ENCODE data around the gene TGFA. TPM values are rescaled to one million over a fixed set of nuclear protein-coding genes. Genes with fewer than 3 reads are reported as not detected.

TGFA gene
- total RNA-seq, 1 experiment from 2014 or later: 50.1 TPM

DNA sequence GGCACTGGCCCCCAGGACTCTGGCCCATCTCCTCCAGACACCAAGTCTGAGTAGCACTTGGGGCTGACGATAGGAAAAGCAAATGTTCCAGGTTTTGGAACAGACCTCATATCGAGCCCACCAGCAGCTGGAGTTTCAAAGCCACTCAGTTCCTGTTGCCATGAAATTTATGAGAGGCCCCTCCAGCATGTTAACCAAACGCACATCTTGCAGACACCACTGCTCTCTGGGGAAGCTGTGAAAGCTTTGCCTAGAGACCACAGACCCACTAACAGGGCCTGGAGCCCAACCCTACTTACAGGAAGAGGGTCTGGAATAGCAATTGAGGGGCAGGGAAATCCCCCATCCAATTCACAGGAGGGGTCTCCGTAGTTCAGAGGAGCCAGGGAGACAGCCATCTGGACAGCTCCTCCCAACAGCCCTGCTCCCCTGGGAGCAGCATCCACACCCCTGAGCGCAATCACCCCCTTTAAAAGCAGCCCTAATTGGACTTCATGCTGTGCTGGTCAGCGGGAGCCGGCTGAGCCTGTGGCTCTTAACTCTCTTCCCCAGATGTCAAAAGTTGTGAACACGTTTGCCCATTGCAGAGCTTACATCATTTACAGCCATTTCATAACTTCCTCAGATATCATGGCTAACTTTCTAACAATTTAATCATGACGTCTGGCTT, 81.3 kb downstream of the TGFA start:
- Histone ChIP-seq H4K20me1 (ENCODE audit: insufficient read depth) (no peaks in the 10 kb centered on the region), H3K27ac (ENCODE audit: low read depth, low read length) (no peak overlapping the region), H3K4me3 (replicated peaks in 1 of 2; ENCODE audit: low read depth in 1 of 2, low read length in 2 of 2) (no peak overlapping the region), H3K9ac (ENCODE audit: low read length) (no peak overlapping the region), H2AFZ (ENCODE audit: low read depth, low read length, poor library complexity, severe bottlenecking) (no peak overlapping the region), H3K4me2 (ENCODE audit: low read length) (no peak overlapping the region), H3K36me3 (ENCODE audit: control insufficient read depth in 1 of 2, insufficient read depth in 2 of 2, low read length in 2 of 2) (no peaks in the 10 kb centered on the region), H3K9me2 (ENCODE audit: insufficient read depth) (no peaks in the 10 kb centered on the region), H3K27me3 (ENCODE audit: insufficient read depth, low read length) (no peaks in the 10 kb centered on the region), H3K4me1 (ENCODE audit: control insufficient read depth in 1 of 2, insufficient read depth in 2 of 2, low read length in 2 of 2) (peaks cover 2 to 5% of the 10 kb centered on the region in 2 experiments; a peak in 1 of 4 replicates), H3K9me3 (ENCODE audit: control insufficient read depth in 1 of 2, insufficient read depth in 1 of 2, low read depth in 1 of 2, low read length in 2 of 2) (no peaks in the 10 kb centered on the region), H3K79me2 (ENCODE audit: insufficient read depth, low read length) (peaks cover 5% of the 10 kb centered on the region; the same call in 1 of the 2 replicates)
- ChIA-PET CTCF (no interaction called here), POLR2A (no interaction called here), RAD21 (ENCODE audit: low non-redundant PET in 1 of 2, low total read pairs in 2 of 2, uncharacterized antibody in 2 of 2, unreplicated experiment in 2 of 2) (no interaction called here)
- TF ChIP-seq POLR2A (IDR thresholded peaks at IDR 0.05; ENCODE audit: borderline replicate concordance, extremely low read depth, insufficient read depth, insufficient read length): no peak
- TF ChIP-seq TCF7L2 (IDR thresholded peaks at IDR 0.05; ENCODE audit: borderline replicate concordance, extremely low read depth, insufficient read depth, insufficient read length): no peak
- no peak for TF ChIP-seq CBX3 (IDR thresholded peaks at IDR 0.05; ENCODE audit: low read depth)
- no peak for TF ChIP-seq EZH2 (IDR thresholded peaks at IDR 0.05)
- TF ChIP-seq POLR2AphosphoS5 (IDR thresholded peaks at IDR 0.05; ENCODE audit: low read depth, low read length): no peak
- TF ChIP-seq SP1 (IDR thresholded peaks at IDR 0.05; ENCODE audit: low read depth): no peak
- TF ChIP-seq SIN3A (IDR thresholded peaks at IDR 0.05; ENCODE audit: low read depth): no peak
- TF ChIP-seq, protein P1, sequence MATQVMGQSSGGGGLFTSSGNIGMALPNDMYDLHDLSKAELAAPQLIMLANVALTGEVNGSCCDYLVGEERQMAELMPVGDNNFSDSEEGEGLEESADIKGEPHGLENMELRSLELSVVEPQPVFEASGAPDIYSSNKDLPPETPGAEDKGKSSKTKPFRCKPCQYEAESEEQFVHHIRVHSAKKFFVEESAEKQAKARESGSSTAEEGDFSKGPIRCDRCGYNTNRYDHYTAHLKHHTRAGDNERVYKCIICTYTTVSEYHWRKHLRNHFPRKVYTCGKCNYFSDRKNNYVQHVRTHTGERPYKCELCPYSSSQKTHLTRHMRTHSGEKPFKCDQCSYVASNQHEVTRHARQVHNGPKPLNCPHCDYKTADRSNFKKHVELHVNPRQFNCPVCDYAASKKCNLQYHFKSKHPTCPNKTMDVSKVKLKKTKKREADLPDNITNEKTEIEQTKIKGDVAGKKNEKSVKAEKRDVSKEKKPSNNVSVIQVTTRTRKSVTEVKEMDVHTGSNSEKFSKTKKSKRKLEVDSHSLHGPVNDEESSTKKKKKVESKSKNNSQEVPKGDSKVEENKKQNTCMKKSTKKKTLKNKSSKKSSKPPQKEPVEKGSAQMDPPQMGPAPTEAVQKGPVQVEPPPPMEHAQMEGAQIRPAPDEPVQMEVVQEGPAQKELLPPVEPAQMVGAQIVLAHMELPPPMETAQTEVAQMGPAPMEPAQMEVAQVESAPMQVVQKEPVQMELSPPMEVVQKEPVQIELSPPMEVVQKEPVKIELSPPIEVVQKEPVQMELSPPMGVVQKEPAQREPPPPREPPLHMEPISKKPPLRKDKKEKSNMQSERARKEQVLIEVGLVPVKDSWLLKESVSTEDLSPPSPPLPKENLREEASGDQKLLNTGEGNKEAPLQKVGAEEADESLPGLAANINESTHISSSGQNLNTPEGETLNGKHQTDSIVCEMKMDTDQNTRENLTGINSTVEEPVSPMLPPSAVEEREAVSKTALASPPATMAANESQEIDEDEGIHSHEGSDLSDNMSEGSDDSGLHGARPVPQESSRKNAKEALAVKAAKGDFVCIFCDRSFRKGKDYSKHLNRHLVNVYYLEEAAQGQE (IDR thresholded peaks at IDR 0.05; ENCODE audit: low read depth): no peak
- TF ChIP-seq, protein P2, sequence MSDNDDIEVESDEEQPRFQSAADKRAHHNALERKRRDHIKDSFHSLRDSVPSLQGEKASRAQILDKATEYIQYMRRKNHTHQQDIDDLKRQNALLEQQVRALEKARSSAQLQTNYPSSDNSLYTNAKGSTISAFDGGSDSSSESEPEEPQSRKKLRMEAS (IDR thresholded peaks at IDR 0.05): no peak
- no peak for TF ChIP-seq JUND (IDR thresholded peaks at IDR 0.05)
- TF ChIP-seq, protein P3, sequence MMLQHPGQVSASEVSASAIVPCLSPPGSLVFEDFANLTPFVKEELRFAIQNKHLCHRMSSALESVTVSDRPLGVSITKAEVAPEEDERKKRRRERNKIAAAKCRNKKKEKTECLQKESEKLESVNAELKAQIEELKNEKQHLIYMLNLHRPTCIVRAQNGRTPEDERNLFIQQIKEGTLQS (IDR thresholded peaks at IDR 0.05): no peak
- no peak for TF ChIP-seq ZFX (IDR thresholded peaks at IDR 0.05)
- no peak for TF ChIP-seq SRF (IDR thresholded peaks at IDR 0.05; ENCODE audit: low read depth)
- TF ChIP-seq, protein P4, sequence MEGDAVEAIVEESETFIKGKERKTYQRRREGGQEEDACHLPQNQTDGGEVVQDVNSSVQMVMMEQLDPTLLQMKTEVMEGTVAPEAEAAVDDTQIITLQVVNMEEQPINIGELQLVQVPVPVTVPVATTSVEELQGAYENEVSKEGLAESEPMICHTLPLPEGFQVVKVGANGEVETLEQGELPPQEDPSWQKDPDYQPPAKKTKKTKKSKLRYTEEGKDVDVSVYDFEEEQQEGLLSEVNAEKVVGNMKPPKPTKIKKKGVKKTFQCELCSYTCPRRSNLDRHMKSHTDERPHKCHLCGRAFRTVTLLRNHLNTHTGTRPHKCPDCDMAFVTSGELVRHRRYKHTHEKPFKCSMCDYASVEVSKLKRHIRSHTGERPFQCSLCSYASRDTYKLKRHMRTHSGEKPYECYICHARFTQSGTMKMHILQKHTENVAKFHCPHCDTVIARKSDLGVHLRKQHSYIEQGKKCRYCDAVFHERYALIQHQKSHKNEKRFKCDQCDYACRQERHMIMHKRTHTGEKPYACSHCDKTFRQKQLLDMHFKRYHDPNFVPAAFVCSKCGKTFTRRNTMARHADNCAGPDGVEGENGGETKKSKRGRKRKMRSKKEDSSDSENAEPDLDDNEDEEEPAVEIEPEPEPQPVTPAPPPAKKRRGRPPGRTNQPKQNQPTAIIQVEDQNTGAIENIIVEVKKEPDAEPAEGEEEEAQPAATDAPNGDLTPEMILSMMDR (IDR thresholded peaks at IDR 0.05 in 2 of 3, conservative IDR thresholded peaks at IDR 0.05 in 1 of 3; ENCODE audit: borderline replicate concordance in 1 of 3, insufficient read depth in 1 of 3, low read depth in 2 of 3, low read length in 2 of 3): no peak
- TF ChIP-seq RAD21 (IDR thresholded peaks at IDR 0.05; ENCODE audit: low read depth): no peak
- intact Hi-C loops (cut with micrococcal nuclease): no loop called here
- ATAC-seq: no peak
- no TSS peak for BruUV-seq (replicated peaks)
- no peak for DNase-seq (ENCODE audit: low read depth, low spot score)

All from HCT116 (cell line).